ENCODE data around the gene TMEM63C. TPM values are rescaled to one million over a fixed set of nuclear protein-coding genes. Genes with fewer than 3 reads are reported as not detected.

TMEM63C gene
- polyA plus RNA-seq, 1 donor (not counting 4 experiments of a cell fraction or from before 2014, with no cell fraction given): 0.66 TPM

GRCh38 chr14:77184396-77185092 is 2.9 kb downstream of the TMEM63C start:
- TF ChIP-seq EZH2 (IDR thresholded peaks at IDR 0.05; ENCODE audit: low read length): no peak
- TF ChIP-seq CTCF (optimal IDR thresholded peaks at IDR 0.05 in 1 of 3, IDR thresholded peaks at IDR 0.05 in 1 of 3, conservative IDR thresholded peaks at IDR 0.05 in 1 of 3; ENCODE audit: extremely low read depth in 1 of 3, insufficient read depth in 2 of 3, low read length in 3 of 3): no peak

GRCh38 chr14:77185093-77185465 is 3.5 kb downstream of the TMEM63C start:
- no peak overlapping the region for H3K27ac ChIP-seq (ENCODE audit: control insufficient read depth, insufficient read depth, low read length)

More at GRCh38 chr14:77184396-77185092, 2.9 kb downstream of the TMEM63C start:
- Histone ChIP-seq H3K4me2 (ENCODE audit: control insufficient read depth, extremely low read depth, insufficient read depth, low read depth, low read length) (peak overlapping the region; percentile 22), H2AFZ (ENCODE audit: control insufficient read depth, low read length) (no peak overlapping the region), H3K27ac (ENCODE audit: control insufficient read depth, insufficient read depth, low read length) (no peak overlapping the region), H3K27me3 (ENCODE audit: control insufficient read depth, extremely low read depth, insufficient read depth, low read length) (peaks cover 1% of the 10 kb centered on the region), H3K4me1 (ENCODE audit: control insufficient read depth, extremely low read depth, insufficient read depth, low read length) (peaks cover 11% of the 10 kb centered on the region), H3K9ac (ENCODE audit: control insufficient read depth, extremely low read depth, insufficient read depth, low read length) (no peak overlapping the region), H3K4me3 (ENCODE audit: control insufficient read depth in 2 of 3, extremely low read depth in 1 of 3, insufficient read depth in 2 of 3, low read depth in 1 of 3, low read length in 3 of 3) (no peak overlapping the region), H3K9me1 (ENCODE audit: control insufficient read depth, extremely low read depth, insufficient read depth, low read length) (no peaks in the 10 kb centered on the region), H3K79me2 (ENCODE audit: control insufficient read depth, insufficient read depth, low read length) (no peaks in the 10 kb centered on the region), H4K20me1 (ENCODE audit: control insufficient read depth, extremely low read depth, insufficient read depth, low read length) (no peaks in the 10 kb centered on the region), H3K36me3 (ENCODE audit: control insufficient read depth in 2 of 2, extremely low read depth in 1 of 2, insufficient read depth in 2 of 2, low read length in 2 of 2) (no peaks in the 10 kb centered on the region), H3K9me3 (ENCODE audit: control insufficient read depth, low read depth, low read length) (no peaks in the 10 kb centered on the region)
- DNase-seq (ENCODE audit: low read depth, low spot score) (no peak), FAIRE-seq (peak; percentile 43)
- dilution Hi-C loops (cut with MboI; ENCODE audit: extremely low pct_ligation_motif_present, low sequenced_read_pairs): no loop called here

More at GRCh38 chr14:77185093-77185465, 3.5 kb downstream of the TMEM63C start:
- dilution Hi-C loops (cut with MboI; ENCODE audit: extremely low pct_ligation_motif_present, low sequenced_read_pairs): no loop called here
- DNase-seq (ENCODE audit: low read depth, low spot score) (no peak), FAIRE-seq (no peak)
- Histone ChIP-seq H2AFZ (ENCODE audit: control insufficient read depth, low read length) (no peak overlapping the region), H3K36me3 (ENCODE audit: control insufficient read depth in 2 of 2, extremely low read depth in 1 of 2, insufficient read depth in 2 of 2, low read length in 2 of 2) (no peaks in the 10 kb centered on the region), H4K20me1 (ENCODE audit: control insufficient read depth, extremely low read depth, insufficient read depth, low read length) (no peaks in the 10 kb centered on the region), H3K9me1 (ENCODE audit: control insufficient read depth, extremely low read depth, insufficient read depth, low read length) (no peaks in the 10 kb centered on the region), H3K27me3 (ENCODE audit: control insufficient read depth, extremely low read depth, insufficient read depth, low read length) (peaks cover 4% of the 10 kb centered on the region), H3K4me2 (ENCODE audit: control insufficient read depth, extremely low read depth, insufficient read depth, low read depth, low read length) (peak overlapping the region; percentile 22), H3K79me2 (ENCODE audit: control insufficient read depth, insufficient read depth, low read length) (no peaks in the 10 kb centered on the region), H3K9me3 (ENCODE audit: control insufficient read depth, low read depth, low read length) (no peaks in the 10 kb centered on the region), H3K9ac (ENCODE audit: control insufficient read depth, extremely low read depth, insufficient read depth, low read length) (no peak overlapping the region), H3K4me1 (ENCODE audit: control insufficient read depth, extremely low read depth, insufficient read depth, low read length) (peaks cover 11% of the 10 kb centered on the region), H3K4me3 (ENCODE audit: control insufficient read depth in 2 of 3, extremely low read depth in 1 of 3, insufficient read depth in 2 of 3, low read depth in 1 of 3, low read length in 3 of 3) (no peak overlapping the region)
- TF ChIP-seq EZH2 (IDR thresholded peaks at IDR 0.05; ENCODE audit: low read length): no peak
- TF ChIP-seq CTCF (optimal IDR thresholded peaks at IDR 0.05 in 1 of 3, IDR thresholded peaks at IDR 0.05 in 1 of 3, conservative IDR thresholded peaks at IDR 0.05 in 1 of 3; ENCODE audit: extremely low read depth in 1 of 3, insufficient read depth in 2 of 3, low read length in 3 of 3): no peak
